Mucosa of rectum (tissue), 2 donors: ENCODE results near the gene NCR2.

Source experiments
- H3K27ac ChIP-seq, 2 donors: one replicate each; pipeline ENCODE4 v1.7.0; 2013; ENCODE audit warnings: inconsistent platforms in 2 of 2, low read depth in 2 of 2, low read length in 2 of 2
- H3K27me3 ChIP-seq, 2 donors: one replicate each; pipeline ENCODE4 v1.7.0; 2013; ENCODE audit warnings: low read length in 2 of 2; ENCODE audit not compliant: control insufficient read depth in 2 of 2, insufficient read depth in 2 of 2
- H3K36me3 ChIP-seq, 2 donors: one replicate each; pipeline ENCODE4 v1.7.0; 2013; ENCODE audit warnings: low read length in 2 of 2; ENCODE audit not compliant: control insufficient read depth in 2 of 2, insufficient read depth in 2 of 2
- H3K4me1 ChIP-seq, 2 donors: one replicate each; pipeline ENCODE4 v1.7.0; 2013; ENCODE audit warnings: low read length in 2 of 2, mild to moderate bottlenecking in 1 of 2; ENCODE audit not compliant: control insufficient read depth in 2 of 2, insufficient read depth in 2 of 2
- H3K4me3 ChIP-seq, 2 donors: one replicate each; pipeline ENCODE4 v1.7.0; 2013; ENCODE audit warnings: low read length in 2 of 2
- H3K9ac ChIP-seq, 2 donors: one replicate each; pipeline ENCODE4 v1.7.0; 2013; ENCODE audit warnings: low read length in 2 of 2, low read depth in 1 of 2, mild to moderate bottlenecking in 1 of 2
- H3K9me3 ChIP-seq, 2 donors: one replicate each; pipeline ENCODE4 v1.7.0; 2013; ENCODE audit warnings: low read length in 2 of 2; ENCODE audit not compliant: control insufficient read depth in 2 of 2
- donor health status: healthy.
- donor health status: Normal muscosa, but diverticular disease.

The NCR2 gene

GRCh38 chr6:41355952-41356351 lies 20.5 kb downstream of the NCR2 start:
- Histone ChIP-seq H3K27me3 (peaks cover 2 to 5% of the 10 kb centered on the region in 2 donors), H3K9ac (no peak overlapping the region), H3K36me3 (no peaks in the 10 kb centered on the region), H3K4me3 (no peak overlapping the region), H3K4me1 (no peaks in the 10 kb centered on the region), H3K9me3 (peaks cover 3 to 8% of the 10 kb centered on the region in 2 donors), H3K27ac (no peak overlapping the region)

- no peaks in the 10 kb centered on the region for H3K4me1 ChIP-seq
- no peak overlapping the region for H3K27ac ChIP-seq
- H3K36me3 ChIP-seq = no peaks in the 10 kb centered on the region
- H3K9me3 ChIP-seq = peaks cover 3 to 9% of the 10 kb centered on the region in 2 donors
- peaks cover 2 to 5% of the 10 kb centered on the region in 2 donors for H3K27me3 ChIP-seq
- no peak overlapping the region for H3K9ac ChIP-seq
- H3K4me3 ChIP-seq = no peak overlapping the region
Observed at GRCh38 chr6:41356825-41357224, 21.4 kb downstream of the NCR2 start.

DNA sequence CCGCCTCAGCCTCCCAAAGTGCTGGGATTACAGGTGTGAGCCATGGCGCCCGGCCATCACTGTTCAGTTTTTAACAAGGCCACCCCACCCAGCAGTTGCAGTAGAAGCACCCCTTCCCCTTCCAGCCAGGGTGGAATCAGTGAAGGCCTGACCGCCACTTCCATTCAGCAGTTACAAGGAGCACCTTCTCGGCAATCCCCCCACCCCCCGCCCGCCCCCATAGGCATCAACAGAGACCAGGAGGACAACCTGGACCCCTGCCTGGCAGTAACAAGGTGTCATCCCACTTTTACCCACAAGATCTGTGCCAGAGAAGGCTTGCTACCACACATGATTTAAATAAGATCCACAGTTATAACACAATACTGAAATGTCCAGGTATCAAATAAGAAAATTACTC lies 23.1 kb downstream of the NCR2 start:
- Histone ChIP-seq H3K36me3 (no peaks in the 10 kb centered on the region), H3K27me3 (peaks cover 0 to 2% of the 10 kb centered on the region in 2 donors), H3K9ac (no peak overlapping the region), H3K4me3 (no peak overlapping the region), H3K4me1 (no peaks in the 10 kb centered on the region), H3K27ac (no peak overlapping the region), H3K9me3 (peaks cover 3 to 9% of the 10 kb centered on the region in 2 donors)

- Histone ChIP-seq H3K4me3 (no peak overlapping the region), H3K36me3 (no peaks in the 10 kb centered on the region), H3K27ac (no peak overlapping the region), H3K4me1 (no peaks in the 10 kb centered on the region), H3K9me3 (peaks cover 3 to 9% of the 10 kb centered on the region in 2 donors), H3K9ac (no peak overlapping the region), H3K27me3 (peaks cover 0 to 2% of the 10 kb centered on the region in 2 donors)
Observed at GRCh38 chr6:41359617-41360313, 24.4 kb downstream of the NCR2 start.

GRCh38 chr6:41360314-41360685 lies 24.9 kb downstream of the NCR2 start:
- Histone ChIP-seq H3K9me3 (peaks cover 3 to 9% of the 10 kb centered on the region in 2 donors), H3K36me3 (no peaks in the 10 kb centered on the region), H3K9ac (no peak overlapping the region)

DNA sequence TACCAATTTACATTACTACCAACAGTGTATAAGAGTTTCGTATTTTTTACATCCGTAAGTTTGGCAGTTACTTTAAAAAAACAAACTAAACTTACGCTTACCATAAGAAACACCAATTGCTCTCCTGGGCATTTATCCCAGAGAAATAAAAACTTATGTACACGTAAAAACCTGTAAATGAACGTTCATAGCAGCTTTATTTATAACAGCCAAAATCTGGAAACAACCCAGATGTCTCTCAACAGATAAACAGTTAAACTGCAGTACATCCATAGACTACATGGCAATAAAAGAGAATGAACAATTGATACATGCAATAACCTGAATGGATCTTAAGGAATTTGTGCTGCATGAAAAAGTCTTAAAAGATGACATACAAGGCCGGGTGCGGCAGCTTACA lies 30.7 kb downstream of the NCR2 start:
- H3K9ac ChIP-seq = no peak overlapping the region
- no peaks in the 10 kb centered on the region for H3K36me3 ChIP-seq
- H3K4me3 ChIP-seq = no peak overlapping the region
- H3K27ac ChIP-seq = no peak overlapping the region
- H3K27me3 ChIP-seq = peaks cover 11 to 20% of the 10 kb centered on the region in 2 donors
- no peaks in the 10 kb centered on the region for H3K9me3 ChIP-seq
- peaks cover 3 to 4% of the 10 kb centered on the region in 2 donors for H3K4me1 ChIP-seq

More at GRCh38 chr6:41360314-41360685, 24.9 kb downstream of the NCR2 start:
- Histone ChIP-seq H3K4me1 (no peaks in the 10 kb centered on the region), H3K27ac (no peak overlapping the region), H3K27me3 (peaks cover 0 to 2% of the 10 kb centered on the region in 2 donors), H3K4me3 (no peak overlapping the region)

- no peaks in the 10 kb centered on the region for H3K9me3 ChIP-seq
- peaks cover 3 to 9% of the 10 kb centered on the region in 2 donors for H3K4me1 ChIP-seq
- H3K36me3 ChIP-seq = no peaks in the 10 kb centered on the region
- no peak overlapping the region for H3K27ac ChIP-seq
- H3K27me3 ChIP-seq = peaks cover 15 to 29% of the 10 kb centered on the region in 2 donors
- H3K9ac ChIP-seq = no peak overlapping the region
- no peak overlapping the region for H3K4me3 ChIP-seq
Observed at GRCh38 chr6:41367061-41367460, 31.7 kb downstream of the NCR2 start.

- Histone ChIP-seq H3K27ac (no peak overlapping the region), H3K4me3 (no peak overlapping the region), H3K36me3 (no peaks in the 10 kb centered on the region), H3K9ac (no peak overlapping the region), H3K4me1 (peaks cover 7 to 15% of the 10 kb centered on the region in 2 donors), H3K27me3 (peaks cover 22 to 35% of the 10 kb centered on the region in 2 donors), H3K9me3 (no peaks in the 10 kb centered on the region)
Observed at GRCh38 chr6:41367700-41368099, 32.3 kb downstream of the NCR2 start.

DNA sequence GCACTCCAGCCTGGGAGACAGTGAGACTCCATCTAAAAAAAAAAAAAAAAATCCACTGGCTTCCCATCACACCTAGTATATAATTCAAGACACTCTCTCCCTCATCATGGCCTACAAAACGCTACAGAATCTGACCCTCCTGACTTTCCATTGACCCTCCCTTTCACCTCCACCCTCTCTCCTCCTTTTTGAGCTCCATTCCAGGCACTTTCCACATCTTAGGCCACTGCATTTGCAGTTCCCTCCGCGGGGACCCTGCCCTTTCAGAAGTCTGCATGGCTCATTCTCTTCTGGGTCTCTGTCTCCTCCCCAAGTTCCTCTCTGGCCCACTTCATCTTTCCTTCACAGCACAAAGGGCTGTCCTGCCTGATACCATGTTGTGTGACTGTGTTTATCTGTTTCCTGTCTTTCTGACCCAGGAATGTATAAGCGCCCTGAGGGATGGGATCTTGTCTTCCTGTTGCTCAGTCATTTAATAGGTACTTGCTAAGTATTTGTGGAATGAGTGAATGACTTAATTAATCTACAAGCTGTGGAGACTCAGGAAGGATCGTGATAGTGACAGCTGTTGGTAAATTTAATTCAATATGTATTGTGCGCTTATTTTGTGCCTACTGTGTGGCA lies 35.2 kb downstream of the NCR2 start:
- Histone ChIP-seq H3K9me3 (no peaks in the 10 kb centered on the region), H3K27me3 (peaks cover 46 to 61% of the 10 kb centered on the region in 2 donors), H3K4me1 (peaks cover 7 to 18% of the 10 kb centered on the region in 2 donors), H3K9ac (no peak overlapping the region), H3K4me3 (no peak overlapping the region), H3K36me3 (no peaks in the 10 kb centered on the region), H3K27ac (no peak overlapping the region)

DNA sequence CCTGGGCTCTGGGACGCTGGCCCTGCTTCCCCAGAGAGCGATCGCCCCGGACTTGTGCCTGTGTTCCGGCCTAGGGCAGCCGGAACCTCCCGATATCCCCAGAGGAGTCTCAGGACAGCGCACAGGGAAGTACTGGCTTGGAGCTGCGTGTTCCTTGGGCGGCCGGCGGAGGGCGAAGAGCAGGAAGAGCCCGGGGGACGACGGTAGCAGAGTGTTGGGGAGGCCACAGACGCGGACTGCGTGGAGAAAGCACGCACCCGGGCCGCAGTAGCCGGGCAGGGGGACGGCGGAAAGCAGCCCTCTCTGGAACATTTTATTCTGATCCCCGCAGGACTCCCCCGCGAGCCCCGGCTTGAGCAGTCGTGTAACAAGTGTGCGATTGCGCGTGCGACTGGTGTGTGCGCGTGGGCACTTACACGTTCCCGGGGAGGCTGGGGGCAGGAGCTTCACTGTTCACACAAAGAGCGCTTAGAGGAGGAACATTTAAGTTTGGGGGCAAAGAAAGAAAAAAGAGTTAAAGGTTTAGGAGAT lies 36.1 kb downstream of the NCR2 start:
- Histone ChIP-seq H3K4me1 (peaks cover 7 to 18% of the 10 kb centered on the region in 2 donors), H3K27me3 (peaks cover 53 to 64% of the 10 kb centered on the region in 2 donors), H3K4me3 (peak overlapping the region; percentile 9 to 62), H3K27ac (no peak overlapping the region), H3K36me3 (no peaks in the 10 kb centered on the region), H3K9me3 (no peaks in the 10 kb centered on the region), H3K9ac (no peak overlapping the region)
